ENCODE results near the gene TRMT6. TPM values are rescaled to one million over a fixed set of nuclear protein-coding genes. Genes with fewer than 3 reads are reported as not detected.

TRMT6 gene
- total and polyA plus RNA-seq, 8 donors = 7.3 to 14.5 (median 12.3) TPM

GRCh38 chr20:5973172-5973571 lies 22.8 kb upstream of the TRMT6 start:
- Histone ChIP-seq H3K4me3 (no peak overlapping the region), H3K4me1 (peaks cover 0 to 8% of the 10 kb centered on the region in 2 donors), H3K27me3 (no peaks in the 10 kb centered on the region), H3K9me3 (no peaks in the 10 kb centered on the region), H3K27ac (peak overlapping the region in 1 of 2 donors; percentile 76), H3K36me3 (peaks cover 0 to 14% of the 10 kb centered on the region in 2 donors)
- TF ChIP-seq CTCF (IDR thresholded peaks at IDR 0.05) = no peak
- ATAC-seq = no peak
- DNase-seq = peak in 2 of 4 donors; percentile 7 to 40
- intact Hi-C loops (cut with DNase I) = no loop called here

- ATAC-seq (no peak), DNase-seq (peak in 1 of 4 donors; percentile 15)
- Histone ChIP-seq H3K4me1 (peaks cover 0 to 8% of the 10 kb centered on the region in 2 donors), H3K27me3 (no peaks in the 10 kb centered on the region), H3K9me3 (no peaks in the 10 kb centered on the region), H3K36me3 (peaks cover 0 to 14% of the 10 kb centered on the region in 2 donors), H3K27ac (no peak overlapping the region), H3K4me3 (no peak overlapping the region)
- intact Hi-C loops (cut with DNase I) = no loop called here
- no peak for TF ChIP-seq CTCF (IDR thresholded peaks at IDR 0.05)
Observed at GRCh38 chr20:5971203-5971602, 20.9 kb upstream of the TRMT6 start.

- H3K4me1 ChIP-seq = peaks cover 0 to 8% of the 10 kb centered on the region in 2 donors
- intact Hi-C loops (cut with DNase I) = no loop called here
- no peak for TF ChIP-seq CTCF (IDR thresholded peaks at IDR 0.05)
- H3K4me3 ChIP-seq = no peak overlapping the region
- H3K36me3 ChIP-seq = peaks cover 0 to 16% of the 10 kb centered on the region in 2 donors
- DNase-seq = no peak
- H3K27me3 ChIP-seq = no peaks in the 10 kb centered on the region
- ATAC-seq = no peak
- no peak overlapping the region for H3K27ac ChIP-seq
- no peaks in the 10 kb centered on the region for H3K9me3 ChIP-seq
Observed at GRCh38 chr20:5970381-5970780, 20.0 kb upstream of the TRMT6 start.

- intact Hi-C loops (cut with DNase I) = loop anchor here in 1 of 2 donors (10.0 kb wide), 1 partner anchor 585 kb away; no protein-coding TSS in a partner anchor
Observed at GRCh38 chr20:5969940-5970339, 19.6 kb upstream of the TRMT6 start.

More at GRCh38 chr20:5969940-5970339, 19.6 kb upstream of the TRMT6 start:
- no peak overlapping the region for H3K27ac ChIP-seq
- ATAC-seq (no peak), DNase-seq (no peak)
- H3K27me3 ChIP-seq = no peaks in the 10 kb centered on the region
- H3K4me1 ChIP-seq = peaks cover 0 to 8% of the 10 kb centered on the region in 2 donors
- no peak overlapping the region for H3K4me3 ChIP-seq
- H3K36me3 ChIP-seq = peaks cover 0 to 20% of the 10 kb centered on the region in 2 donors
- H3K9me3 ChIP-seq = no peaks in the 10 kb centered on the region
- no peak for TF ChIP-seq CTCF (IDR thresholded peaks at IDR 0.05)

All from left lung (tissue), 10 donors.